Measurements from ENCODE around the gene CLEC3B. TPM values are rescaled to one million over a fixed set of nuclear protein-coding genes. Genes with fewer than 3 reads are reported as not detected.

The CLEC3B gene
- total RNA-seq, 1 donor from 2014 or later, result not detected

GRCh38 chr3:44992555-44993470 lies 33.3 kb upstream of the CLEC3B start:
- TF ChIP-seq CTCF (IDR thresholded peaks at IDR 0.05; ENCODE audit: insufficient read depth, low read length, poor library complexity, severe bottlenecking), result peak; percentile 62
- no peaks in the 10 kb centered on the region for H3K27me3 ChIP-seq (ENCODE audit: control insufficient read depth, insufficient read depth, low read length)
- H3K4me3 ChIP-seq (ENCODE audit: low read depth, low read length), result no peak overlapping the region
- H3K36me3 ChIP-seq (ENCODE audit: control insufficient read depth, insufficient read depth, low read length), result no peaks in the 10 kb centered on the region
- DNase-seq (ENCODE audit: low read depth), result no peak

- H3K27me3 ChIP-seq (ENCODE audit: control insufficient read depth, insufficient read depth, low read length), result no peaks in the 10 kb centered on the region
- no peak for DNase-seq (ENCODE audit: low read depth)
- H3K4me3 ChIP-seq (ENCODE audit: low read depth, low read length), result no peak overlapping the region
- no peak for TF ChIP-seq CTCF (IDR thresholded peaks at IDR 0.05; ENCODE audit: insufficient read depth, low read length, poor library complexity, severe bottlenecking)
- no peaks in the 10 kb centered on the region for H3K36me3 ChIP-seq (ENCODE audit: control insufficient read depth, insufficient read depth, low read length)
Observed at GRCh38 chr3:44993471-44994205, 32.5 kb upstream of the CLEC3B start.

GRCh38 chr3:44995142-44995770 lies 30.8 kb upstream of the CLEC3B start:
- no peak overlapping the region for H3K4me3 ChIP-seq (ENCODE audit: low read depth, low read length)
- H3K27me3 ChIP-seq (ENCODE audit: control insufficient read depth, insufficient read depth, low read length), result no peaks in the 10 kb centered on the region
- no peak for DNase-seq (ENCODE audit: low read depth)
- no peak for TF ChIP-seq CTCF (IDR thresholded peaks at IDR 0.05; ENCODE audit: insufficient read depth, low read length, poor library complexity, severe bottlenecking)
- H3K36me3 ChIP-seq (ENCODE audit: control insufficient read depth, insufficient read depth, low read length), result no peaks in the 10 kb centered on the region

- H3K4me3 ChIP-seq (ENCODE audit: low read depth, low read length), result no peak overlapping the region
- TF ChIP-seq CTCF (IDR thresholded peaks at IDR 0.05; ENCODE audit: insufficient read depth, low read length, poor library complexity, severe bottlenecking), result no peak
- no peaks in the 10 kb centered on the region for H3K36me3 ChIP-seq (ENCODE audit: control insufficient read depth, insufficient read depth, low read length)
- H3K27me3 ChIP-seq (ENCODE audit: control insufficient read depth, insufficient read depth, low read length), result no peaks in the 10 kb centered on the region
- DNase-seq (ENCODE audit: low read depth), result no peak
Observed at GRCh38 chr3:44996556-44996969, 29.5 kb upstream of the CLEC3B start.

DNA sequence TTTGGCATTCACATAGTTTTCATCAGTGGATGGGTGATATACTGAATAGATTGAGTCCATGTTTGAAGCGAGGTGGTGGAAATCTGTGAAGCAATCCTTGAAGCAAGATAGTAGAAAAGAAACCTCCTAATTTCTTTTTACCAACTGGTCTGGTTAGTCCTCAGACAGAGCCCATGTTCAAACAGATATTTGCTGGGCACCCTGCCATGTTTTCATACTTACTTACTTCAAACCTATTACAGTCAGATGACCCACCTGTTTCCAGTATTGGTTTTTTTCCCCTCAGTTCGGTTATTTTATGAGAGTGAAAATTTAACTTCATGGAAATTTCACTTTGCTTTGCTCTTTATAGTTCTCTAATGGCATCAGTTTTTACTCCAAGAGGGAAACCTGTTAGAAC lies 26.3 kb upstream of the CLEC3B start:
- DNase-seq (ENCODE audit: low read depth), result no peak
- TF ChIP-seq CTCF (IDR thresholded peaks at IDR 0.05; ENCODE audit: insufficient read depth, low read length, poor library complexity, severe bottlenecking), result no peak
- no peaks in the 10 kb centered on the region for H3K36me3 ChIP-seq (ENCODE audit: control insufficient read depth, insufficient read depth, low read length)
- H3K4me3 ChIP-seq (ENCODE audit: low read depth, low read length), result no peak overlapping the region
- H3K27me3 ChIP-seq (ENCODE audit: control insufficient read depth, insufficient read depth, low read length), result no peaks in the 10 kb centered on the region

Data from kidney epithelial cell (primary cell).